NCI-H1436 treated with DMSO at 0.1 percent for 48 hours (cell line): ENCODE results near the gene SNAPC3.
A peak's percentile ranks its signal among the peaks of the same experiment; 100 is the strongest.
"Not testable (repeated sequence)": the region's sequence is repeated elsewhere in the genome, so short reads cannot be mapped to it uniquely, and the experiment has no call there.

Experiments used
- DNase-seq: peaks from one replicate; lab custom pipeline; 2025; lab: John Stamatoyannopoulos, UW

The SNAPC3 gene

GRCh38 chr9:15423231-15423985 lies 732 bp downstream of the SNAPC3 start:
- no peak for DNase-seq

- no peak for DNase-seq
Observed at GRCh38 chr9:15426019-15426418, 3.3 kb downstream of the SNAPC3 start.

- DNase-seq = not testable (repeated sequence)
Observed at GRCh38 chr9:15427702-15428101, 5.0 kb downstream of the SNAPC3 start.

GRCh38 chr9:15430920-15431844 lies 8.5 kb downstream of the SNAPC3 start:
- DNase-seq = no peak

GRCh38 chr9:15433191-15433590 lies 10.5 kb downstream of the SNAPC3 start:
- DNase-seq = no peak

- no peak for DNase-seq
Observed at GRCh38 chr9:15433661-15434060, 11.0 kb downstream of the SNAPC3 start.

GRCh38 chr9:15438891-15439290 lies 16.2 kb downstream of the SNAPC3 start:
- DNase-seq = no peak

GRCh38 chr9:15441841-15442240 lies 19.2 kb downstream of the SNAPC3 start:
- not testable (repeated sequence) for DNase-seq

- DNase-seq = not testable (repeated sequence)
Observed at GRCh38 chr9:15442264-15442663, 19.6 kb downstream of the SNAPC3 start.

GRCh38 chr9:15444141-15444540 lies 21.5 kb downstream of the SNAPC3 start:
- DNase-seq = no peak

GRCh38 chr9:15453956-15454355 lies 31.3 kb downstream of the SNAPC3 start:
- DNase-seq = no peak

GRCh38 chr9:15461056-15461455 lies 38.4 kb downstream of the SNAPC3 start:
- no peak for DNase-seq

- DNase-seq = no peak
Observed at GRCh38 chr9:15461601-15462000, 38.9 kb downstream of the SNAPC3 start.

- DNase-seq = peak; percentile 28
Observed at GRCh38 chr9:15468145-15468544, 45.5 kb downstream of the SNAPC3 start.

GRCh38 chr9:15469406-15469805 lies 46.7 kb downstream of the SNAPC3 start:
- DNase-seq = no peak

GRCh38 chr9:15469862-15470261 lies 47.2 kb downstream of the SNAPC3 start:
- DNase-seq = no peak

GRCh38 chr9:15475923-15476536 lies 53.4 kb downstream of the SNAPC3 start:
- DNase-seq = no peak

- no peak for DNase-seq
Observed at GRCh38 chr9:15480028-15480427, 57.4 kb downstream of the SNAPC3 start.

GRCh38 chr9:15482146-15482545 lies 59.5 kb downstream of the SNAPC3 start:
- no peak for DNase-seq

GRCh38 chr9:15484802-15485201 lies 62.1 kb downstream of the SNAPC3 start:
- no peak for DNase-seq

- no peak for DNase-seq
Observed at GRCh38 chr9:15485836-15486666, 63.4 kb downstream of the SNAPC3 start.

- DNase-seq = no peak
Observed at GRCh38 chr9:15491950-15492349, 69.3 kb downstream of the SNAPC3 start.
